ENCODE results near the gene GPR156.

DNA sequence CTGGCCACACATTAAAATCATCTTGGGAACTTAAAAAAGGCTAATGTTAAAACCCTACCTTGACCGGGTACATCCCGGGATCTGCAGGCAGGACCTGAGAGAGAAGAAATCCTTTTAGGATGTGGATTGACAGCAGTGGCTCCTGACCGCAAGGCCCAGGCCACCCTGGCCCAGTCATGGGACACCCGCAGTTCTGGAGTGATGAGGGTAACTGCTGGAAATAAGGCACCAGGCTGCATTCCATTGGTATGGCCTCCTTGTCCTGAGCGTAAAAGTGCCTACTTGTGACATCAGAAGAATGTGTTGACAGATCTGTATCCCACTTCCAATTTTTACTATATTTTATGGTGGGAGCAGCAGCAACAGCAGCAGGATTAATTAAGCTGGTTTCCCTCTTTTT is 127.3 kb downstream of the GPR156 start:
- TF ChIP-seq, protein P1, sequence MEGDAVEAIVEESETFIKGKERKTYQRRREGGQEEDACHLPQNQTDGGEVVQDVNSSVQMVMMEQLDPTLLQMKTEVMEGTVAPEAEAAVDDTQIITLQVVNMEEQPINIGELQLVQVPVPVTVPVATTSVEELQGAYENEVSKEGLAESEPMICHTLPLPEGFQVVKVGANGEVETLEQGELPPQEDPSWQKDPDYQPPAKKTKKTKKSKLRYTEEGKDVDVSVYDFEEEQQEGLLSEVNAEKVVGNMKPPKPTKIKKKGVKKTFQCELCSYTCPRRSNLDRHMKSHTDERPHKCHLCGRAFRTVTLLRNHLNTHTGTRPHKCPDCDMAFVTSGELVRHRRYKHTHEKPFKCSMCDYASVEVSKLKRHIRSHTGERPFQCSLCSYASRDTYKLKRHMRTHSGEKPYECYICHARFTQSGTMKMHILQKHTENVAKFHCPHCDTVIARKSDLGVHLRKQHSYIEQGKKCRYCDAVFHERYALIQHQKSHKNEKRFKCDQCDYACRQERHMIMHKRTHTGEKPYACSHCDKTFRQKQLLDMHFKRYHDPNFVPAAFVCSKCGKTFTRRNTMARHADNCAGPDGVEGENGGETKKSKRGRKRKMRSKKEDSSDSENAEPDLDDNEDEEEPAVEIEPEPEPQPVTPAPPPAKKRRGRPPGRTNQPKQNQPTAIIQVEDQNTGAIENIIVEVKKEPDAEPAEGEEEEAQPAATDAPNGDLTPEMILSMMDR (IDR thresholded peaks at IDR 0.05): no peak
- no peak for TF ChIP-seq POLR2AphosphoS5 (IDR thresholded peaks at IDR 0.05)
